NCI-H1092 (cell line): ENCODE results near the gene LRRC8D.

ENCODE experiments used
- DNase-seq: peaks from one replicate; lab custom pipeline; 2025; lab: John Stamatoyannopoulos, UW

Gene LRRC8D

DNA sequence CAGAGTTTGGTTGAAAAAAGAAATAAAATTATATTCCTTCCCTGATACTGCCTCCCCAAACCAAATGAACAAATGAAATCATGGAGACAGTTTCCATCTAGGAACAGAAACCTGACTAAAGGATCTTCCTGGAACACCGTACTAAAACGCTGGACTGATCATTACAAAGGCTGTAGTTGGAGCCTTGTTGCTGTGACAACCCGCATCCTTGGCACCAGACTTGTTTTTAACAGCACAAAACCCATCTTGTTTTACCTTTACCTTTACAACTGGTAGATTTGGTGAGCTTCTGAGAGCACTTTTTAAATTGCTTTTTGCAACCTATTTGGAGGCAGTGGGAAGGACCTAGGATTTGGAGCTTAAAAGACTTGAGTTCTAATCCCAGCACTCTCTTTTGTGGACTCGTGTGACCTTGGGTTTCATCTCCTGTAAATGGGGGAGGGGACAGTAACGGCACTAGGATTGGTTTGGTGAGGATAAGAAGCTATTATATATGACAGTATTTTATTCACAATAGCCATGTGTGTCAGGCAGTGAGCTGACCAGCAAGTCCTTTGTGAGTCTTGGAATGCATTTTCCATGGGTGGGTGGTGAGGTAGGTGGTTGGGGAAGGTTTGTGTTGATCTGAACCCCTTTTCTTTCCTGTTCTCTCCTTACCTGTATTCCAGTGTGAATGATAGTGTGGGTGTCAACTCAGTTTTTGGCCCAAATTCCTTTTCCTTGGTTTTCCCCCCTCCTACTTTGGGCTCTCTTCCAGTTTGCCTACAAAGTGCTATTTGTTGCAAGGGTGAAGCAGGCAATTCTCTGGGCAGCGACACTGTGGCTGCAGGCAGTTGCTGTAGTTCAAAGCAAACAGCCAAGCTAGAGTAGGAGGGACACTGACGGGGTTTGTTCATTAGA, 12.6 kb downstream of the LRRC8D start:
- no peak for DNase-seq

GRCh38 chr1:89834083-89834704, 13.4 kb downstream of the LRRC8D start:
- no peak for DNase-seq

DNA sequence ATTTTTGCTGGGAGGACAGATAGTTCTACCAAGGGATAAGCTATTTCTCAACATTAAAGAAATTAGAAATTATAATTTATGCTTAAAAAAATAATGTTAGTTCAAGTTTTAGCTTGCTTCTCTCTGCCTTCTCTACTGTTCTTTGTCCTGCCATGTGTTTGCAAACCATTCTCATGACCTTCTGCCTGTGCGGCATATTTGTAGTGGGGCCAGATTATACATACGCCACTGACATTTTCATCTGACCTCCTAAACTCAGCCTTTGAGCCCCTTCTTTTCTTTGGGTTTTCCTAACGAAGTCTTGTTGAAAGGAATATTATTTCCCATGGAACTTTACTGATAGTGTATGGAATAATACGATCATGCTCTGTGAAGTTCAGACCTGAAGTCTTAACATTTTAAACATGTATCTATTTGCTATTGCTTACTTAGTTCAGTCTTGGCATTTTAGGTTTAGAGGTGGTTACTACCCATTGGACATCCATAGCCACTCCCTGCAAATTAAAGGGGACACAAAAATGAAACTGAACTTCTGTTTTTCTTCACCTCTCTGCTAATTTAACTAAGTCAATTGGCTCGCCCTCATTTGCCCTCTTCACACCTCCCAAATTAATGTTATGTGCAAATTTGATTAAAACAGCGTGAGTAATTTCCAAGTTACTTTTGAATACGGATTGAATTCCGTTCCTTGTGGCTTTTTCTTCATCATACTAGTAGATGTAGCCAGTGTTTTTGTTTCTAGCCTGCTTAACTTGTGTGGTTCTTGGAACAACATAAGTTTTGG, 15.6 kb downstream of the LRRC8D start:
- DNase-seq: no peak

GRCh38 chr1:89837036-89837481, 16.2 kb downstream of the LRRC8D start:
- DNase-seq: no peak

DNA sequence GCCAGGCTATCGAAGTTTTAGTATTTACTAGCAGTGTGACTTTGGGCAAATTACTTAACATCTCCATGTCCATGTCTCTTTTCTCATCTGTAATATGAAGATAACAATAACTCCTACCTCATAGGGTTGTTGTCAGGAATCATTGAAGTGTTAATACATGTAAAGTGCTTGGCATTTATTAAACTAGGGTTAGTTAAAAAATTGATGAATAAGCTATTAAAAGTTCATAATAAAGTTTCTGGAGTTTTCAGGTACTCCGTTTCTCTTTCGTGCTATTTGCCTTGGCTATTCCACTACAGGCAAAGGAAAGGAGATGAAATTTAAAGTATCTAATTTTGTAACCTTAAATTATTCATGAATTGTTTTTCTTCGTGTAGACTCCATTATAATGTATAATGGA, 16.7 kb downstream of the LRRC8D start:
- DNase-seq: no peak

- no peak for DNase-seq
Measured at GRCh38 chr1:89839516-89839915, 18.7 kb downstream of the LRRC8D start.

DNA sequence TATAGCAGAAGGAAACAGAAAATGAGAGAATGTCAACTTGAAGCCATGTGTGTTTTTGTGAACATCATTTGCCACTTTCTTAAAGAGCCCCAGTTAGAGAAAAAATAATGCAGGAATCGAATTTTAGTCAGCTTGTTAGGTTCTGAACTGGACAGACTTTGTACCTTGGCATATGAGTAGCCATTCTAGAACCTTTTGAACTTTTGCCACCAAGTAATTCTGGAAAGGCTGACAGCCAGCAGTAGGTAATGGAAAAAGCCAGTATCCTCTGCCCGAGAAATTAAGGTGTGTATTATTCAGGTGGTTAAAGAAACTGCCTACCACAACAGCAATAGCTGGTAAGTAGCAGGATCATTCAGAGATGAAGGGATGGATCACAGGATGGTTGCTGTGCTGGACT, 20.7 kb downstream of the LRRC8D start:
- DNase-seq: no peak

- DNase-seq: no peak
Measured at GRCh38 chr1:89842567-89843272, 21.9 kb downstream of the LRRC8D start.

DNA sequence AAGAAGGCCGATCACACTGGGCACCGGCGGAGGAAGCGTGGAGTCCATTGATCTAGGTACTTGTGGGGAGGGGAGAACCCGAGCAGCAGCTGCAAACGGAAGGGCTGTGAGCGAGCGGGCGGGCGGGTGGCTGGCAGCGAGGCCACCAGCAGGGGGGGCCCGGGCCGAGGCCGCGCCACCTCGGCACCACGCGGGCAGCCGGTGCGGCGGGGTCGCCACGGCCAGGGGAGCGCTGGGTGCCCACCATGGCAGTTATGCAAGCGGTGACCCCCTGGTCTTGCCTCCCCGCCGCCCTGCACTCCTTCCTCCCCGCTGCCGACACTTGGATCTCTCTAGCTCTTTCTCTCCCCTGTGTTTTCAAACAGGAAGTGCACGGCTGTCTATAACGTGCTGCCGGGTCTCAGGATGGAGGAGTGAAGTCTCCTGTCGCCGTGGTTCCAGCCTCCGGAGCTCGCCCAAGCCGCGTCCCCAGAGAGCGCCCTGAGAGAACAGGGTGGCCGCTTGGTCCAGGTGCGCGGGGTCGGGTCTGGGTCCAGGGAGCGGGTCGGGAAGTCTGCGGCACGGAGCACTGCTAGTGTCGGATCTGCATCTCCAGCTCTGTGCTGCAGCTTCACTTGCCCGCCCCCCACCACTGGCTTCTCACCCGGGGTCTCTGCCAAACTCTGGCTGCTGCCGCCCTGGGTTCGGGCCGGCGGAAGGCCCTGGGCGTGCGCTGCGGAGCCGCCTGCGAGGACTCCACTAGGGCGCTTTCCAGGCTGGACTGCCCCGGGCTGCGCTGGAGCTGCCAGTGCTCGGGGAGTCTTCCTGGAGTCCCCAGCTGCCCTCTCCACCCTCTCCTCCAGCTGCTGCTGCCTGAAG, 22.7 kb downstream of the LRRC8D start:
- DNase-seq: peak; percentile 56

- no peak for DNase-seq
Measured at GRCh38 chr1:89844241-89844807, 23.5 kb downstream of the LRRC8D start.

DNA sequence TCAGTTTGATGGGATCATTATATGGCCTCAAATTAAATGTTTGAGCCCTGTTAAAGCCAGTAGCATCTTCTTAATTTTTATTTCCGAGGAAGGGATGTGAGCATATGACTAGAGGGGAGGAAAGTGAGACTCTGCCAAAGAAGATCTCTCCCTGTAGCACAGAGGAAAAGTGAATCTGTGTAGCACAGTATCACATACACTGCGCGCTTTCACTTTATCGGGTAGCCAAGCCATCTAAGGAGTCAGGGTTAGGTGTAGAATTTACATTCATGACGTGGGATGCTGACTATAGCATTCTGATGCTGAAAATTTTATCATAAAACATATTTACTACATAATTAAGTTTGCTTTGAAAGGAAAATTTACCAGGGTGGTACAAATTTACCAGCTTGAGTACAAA, 24.0 kb downstream of the LRRC8D start:
- DNase-seq: no peak

DNA sequence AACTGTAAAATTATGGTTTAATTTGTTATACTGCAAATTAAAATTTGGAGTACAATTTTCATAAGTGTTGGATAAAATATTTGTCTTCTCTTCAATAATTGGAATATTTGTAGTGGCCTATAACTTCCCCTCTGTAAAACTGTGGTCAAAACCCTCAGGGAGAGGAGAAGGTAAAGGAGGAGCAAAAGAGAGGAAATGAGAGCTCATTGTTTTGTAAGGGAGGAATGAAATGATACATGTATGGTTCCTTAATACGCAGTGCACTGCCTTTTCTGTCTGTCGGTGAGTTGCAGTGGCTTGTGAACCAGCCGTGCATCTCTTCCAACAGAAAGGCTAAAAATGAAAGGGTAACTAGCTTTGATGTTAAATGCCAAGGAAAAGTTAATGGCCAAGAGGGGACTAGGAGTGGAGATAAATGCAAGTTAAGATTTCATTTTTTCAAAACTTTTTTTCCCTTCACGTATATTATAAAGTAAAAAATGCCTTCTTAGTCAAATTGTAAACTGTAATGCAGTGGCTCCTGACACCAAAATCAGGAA, 26.4 kb downstream of the LRRC8D start:
- DNase-seq: no peak

GRCh38 chr1:89850844-89851415, 30.1 kb downstream of the LRRC8D start:
- no peak for DNase-seq

DNA sequence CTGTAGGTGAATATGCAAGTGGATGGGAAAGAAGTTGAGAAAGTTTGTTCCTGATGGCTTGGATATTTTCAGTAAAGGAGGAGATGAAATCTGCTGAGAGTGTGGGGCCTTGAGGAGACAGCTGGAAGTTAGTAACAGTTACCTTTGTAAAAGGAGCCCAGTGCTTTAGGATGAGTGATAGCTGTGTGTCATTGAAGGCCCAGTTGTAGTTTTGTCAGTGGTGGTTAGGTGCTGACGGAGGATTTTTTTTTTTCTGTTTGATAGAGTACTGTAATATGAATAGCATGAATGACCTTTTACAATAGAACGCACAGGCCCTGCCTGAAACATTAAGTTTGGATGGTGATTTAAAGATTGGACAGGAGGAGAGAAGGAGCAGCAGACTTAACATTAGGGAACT, 33.3 kb downstream of the LRRC8D start:
- DNase-seq: no peak

DNA sequence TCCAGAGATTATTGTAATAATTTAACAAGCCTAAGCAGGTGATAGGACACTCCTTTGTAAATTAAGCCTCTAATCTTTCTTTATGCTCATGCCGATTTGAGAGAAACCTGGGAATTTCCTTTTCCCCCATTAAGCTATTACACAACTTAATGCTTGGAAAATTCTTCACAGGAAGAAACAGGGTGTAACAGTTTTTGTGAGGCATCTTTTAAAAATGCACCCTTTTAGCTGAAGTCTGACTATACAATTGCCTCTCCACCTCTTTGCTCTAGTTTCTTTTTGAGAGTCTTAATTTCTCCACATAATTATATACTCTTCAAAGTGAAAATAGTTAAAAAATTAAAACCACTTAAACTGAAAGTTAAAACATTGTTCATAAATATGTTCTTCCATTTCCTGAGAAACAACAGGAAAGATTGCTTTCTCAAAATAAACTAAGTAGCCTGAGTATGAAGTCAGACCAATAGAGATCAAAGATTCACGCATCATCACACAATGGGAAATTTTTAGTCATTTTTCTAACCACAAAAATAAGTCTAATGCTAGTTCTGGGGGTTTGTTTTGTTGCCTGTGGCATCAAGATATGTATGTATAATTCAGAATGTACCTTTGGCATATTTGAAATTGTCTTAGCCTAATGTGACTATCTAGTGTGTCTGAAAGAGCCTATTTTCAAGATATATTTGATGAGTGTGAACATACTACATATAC, 34.7 kb downstream of the LRRC8D start:
- no peak for DNase-seq

DNA sequence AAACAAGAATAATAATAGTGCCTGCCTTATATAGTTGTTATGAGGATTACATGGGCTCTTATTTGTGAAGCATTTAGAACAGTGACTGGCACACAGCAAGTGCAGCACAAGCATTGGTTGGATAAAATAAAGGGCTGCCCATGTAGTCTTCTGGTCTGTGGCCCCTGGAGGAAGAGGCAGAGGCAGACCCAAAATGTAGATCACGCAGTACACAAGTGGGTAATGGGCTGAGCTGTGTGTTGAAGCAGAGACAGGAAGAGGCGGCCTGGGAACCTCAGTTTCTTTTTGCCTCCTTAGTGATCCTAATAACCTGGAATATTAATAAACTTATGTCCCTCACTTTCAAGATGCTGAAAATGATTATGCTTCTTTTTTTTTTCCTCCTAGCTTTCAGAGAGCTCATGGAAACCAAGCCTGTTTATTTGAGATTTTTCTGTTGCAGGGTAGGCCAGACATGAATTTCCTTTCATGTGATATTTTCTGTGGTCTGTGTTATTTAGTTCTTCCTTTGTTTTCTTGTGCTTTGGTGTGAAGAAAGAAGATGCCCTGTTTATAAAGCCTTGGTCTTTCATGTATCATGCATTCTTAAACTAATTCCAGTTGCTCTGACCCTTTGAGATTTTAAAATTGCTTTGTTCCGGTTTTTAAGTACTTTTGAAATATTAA, 42.5 kb downstream of the LRRC8D start:
- DNase-seq: no peak

- DNase-seq: no peak
Measured at GRCh38 chr1:89865498-89866382, 44.9 kb downstream of the LRRC8D start.

DNA sequence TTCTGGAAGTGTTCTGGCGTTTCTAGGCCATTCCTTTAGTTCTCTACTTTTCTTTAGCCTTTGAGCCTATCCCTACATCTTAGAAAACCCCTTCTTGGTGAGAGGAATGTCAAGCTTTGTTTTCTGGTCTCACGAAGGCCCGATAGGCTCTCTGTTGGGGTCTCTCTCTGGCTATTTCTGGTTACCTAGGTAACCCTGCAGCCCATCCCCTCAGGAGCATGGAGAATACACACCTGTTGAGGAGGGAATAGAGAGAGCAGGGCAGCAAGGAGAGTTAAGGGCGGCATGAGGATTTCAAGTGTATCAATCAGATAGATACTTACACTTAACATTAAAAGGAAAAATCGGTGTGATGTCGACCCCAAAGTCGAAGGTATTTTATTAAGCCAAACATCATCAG, 45.7 kb downstream of the LRRC8D start:
- DNase-seq: no peak
